ENCODE data around the gene UPK2. TPM values are rescaled to one million over a fixed set of nuclear protein-coding genes. Genes with fewer than 3 reads are reported as not detected.
A peak's percentile ranks its signal among the peaks of the same experiment; 100 is the strongest.

Gene UPK2
- total and polyA plus RNA-seq, 2 of the 13 experiments (the other 11 are each of a cell fraction or from before 2014, with no cell fraction given) = not detected

DNA sequence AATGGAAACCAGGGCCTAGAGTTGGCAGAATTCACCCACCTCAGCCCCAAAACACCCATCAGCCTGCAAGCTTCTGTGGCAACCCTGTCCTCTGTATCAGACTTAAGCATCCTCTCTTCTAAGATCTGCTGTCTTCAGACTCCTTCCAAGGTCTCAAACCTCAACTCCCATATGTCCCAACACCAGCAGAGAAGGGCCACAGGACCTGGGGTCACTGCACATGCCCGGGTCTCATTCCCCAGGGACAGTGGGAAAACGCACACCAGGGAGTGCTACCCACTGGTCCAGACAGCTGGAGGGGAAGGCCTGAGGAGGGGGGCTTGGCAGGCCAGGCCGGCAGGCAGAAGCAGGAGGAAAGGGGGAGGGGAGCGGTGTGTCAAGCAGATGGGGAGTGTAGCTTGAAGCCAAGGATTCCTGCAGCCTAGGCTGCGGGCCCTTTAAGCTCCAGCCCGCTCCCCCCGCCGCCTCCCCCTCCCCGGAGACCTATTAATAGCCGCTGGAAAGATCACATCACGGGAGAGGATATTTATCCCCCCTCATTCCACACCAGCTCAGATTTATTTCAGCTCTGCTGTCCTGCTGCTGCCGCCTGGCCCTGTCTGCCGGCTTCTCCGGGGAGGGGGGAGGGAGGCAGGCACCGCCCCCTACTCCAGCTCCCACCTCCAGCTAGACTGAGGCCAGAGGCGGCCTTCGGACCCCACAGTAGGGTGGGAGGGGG lies 47.0 kb upstream of the UPK2 start:
- intact Hi-C loops (cut with micrococcal nuclease; ENCODE audit: unreplicated experiment) (no loop called here), in situ Hi-C loops (cut with HindIII; ENCODE audit: extremely low pct_ligation_motif_present, low pct_unique_long_range_greater_than_20kb) (no loop called here)
- TF ChIP-seq, protein P1, sequence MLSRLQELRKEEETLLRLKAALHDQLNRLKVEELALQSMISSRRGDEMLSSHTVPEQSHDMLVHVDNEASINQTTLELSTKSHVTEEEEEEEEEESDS (CRISPR knock-in tag; IDR thresholded peaks at IDR 0.05; ENCODE audit: borderline replicate concordance) = no peak
- TF ChIP-seq, protein P2, sequence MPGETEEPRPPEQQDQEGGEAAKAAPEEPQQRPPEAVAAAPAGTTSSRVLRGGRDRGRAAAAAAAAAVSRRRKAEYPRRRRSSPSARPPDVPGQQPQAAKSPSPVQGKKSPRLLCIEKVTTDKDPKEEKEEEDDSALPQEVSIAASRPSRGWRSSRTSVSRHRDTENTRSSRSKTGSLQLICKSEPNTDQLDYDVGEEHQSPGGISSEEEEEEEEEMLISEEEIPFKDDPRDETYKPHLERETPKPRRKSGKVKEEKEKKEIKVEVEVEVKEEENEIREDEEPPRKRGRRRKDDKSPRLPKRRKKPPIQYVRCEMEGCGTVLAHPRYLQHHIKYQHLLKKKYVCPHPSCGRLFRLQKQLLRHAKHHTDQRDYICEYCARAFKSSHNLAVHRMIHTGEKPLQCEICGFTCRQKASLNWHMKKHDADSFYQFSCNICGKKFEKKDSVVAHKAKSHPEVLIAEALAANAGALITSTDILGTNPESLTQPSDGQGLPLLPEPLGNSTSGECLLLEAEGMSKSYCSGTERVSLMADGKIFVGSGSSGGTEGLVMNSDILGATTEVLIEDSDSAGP (CRISPR knock-in tag; IDR thresholded peaks at IDR 0.05; ENCODE audit: borderline replicate concordance) = peak; percentile 89
- TF ChIP-seq, protein P3, sequence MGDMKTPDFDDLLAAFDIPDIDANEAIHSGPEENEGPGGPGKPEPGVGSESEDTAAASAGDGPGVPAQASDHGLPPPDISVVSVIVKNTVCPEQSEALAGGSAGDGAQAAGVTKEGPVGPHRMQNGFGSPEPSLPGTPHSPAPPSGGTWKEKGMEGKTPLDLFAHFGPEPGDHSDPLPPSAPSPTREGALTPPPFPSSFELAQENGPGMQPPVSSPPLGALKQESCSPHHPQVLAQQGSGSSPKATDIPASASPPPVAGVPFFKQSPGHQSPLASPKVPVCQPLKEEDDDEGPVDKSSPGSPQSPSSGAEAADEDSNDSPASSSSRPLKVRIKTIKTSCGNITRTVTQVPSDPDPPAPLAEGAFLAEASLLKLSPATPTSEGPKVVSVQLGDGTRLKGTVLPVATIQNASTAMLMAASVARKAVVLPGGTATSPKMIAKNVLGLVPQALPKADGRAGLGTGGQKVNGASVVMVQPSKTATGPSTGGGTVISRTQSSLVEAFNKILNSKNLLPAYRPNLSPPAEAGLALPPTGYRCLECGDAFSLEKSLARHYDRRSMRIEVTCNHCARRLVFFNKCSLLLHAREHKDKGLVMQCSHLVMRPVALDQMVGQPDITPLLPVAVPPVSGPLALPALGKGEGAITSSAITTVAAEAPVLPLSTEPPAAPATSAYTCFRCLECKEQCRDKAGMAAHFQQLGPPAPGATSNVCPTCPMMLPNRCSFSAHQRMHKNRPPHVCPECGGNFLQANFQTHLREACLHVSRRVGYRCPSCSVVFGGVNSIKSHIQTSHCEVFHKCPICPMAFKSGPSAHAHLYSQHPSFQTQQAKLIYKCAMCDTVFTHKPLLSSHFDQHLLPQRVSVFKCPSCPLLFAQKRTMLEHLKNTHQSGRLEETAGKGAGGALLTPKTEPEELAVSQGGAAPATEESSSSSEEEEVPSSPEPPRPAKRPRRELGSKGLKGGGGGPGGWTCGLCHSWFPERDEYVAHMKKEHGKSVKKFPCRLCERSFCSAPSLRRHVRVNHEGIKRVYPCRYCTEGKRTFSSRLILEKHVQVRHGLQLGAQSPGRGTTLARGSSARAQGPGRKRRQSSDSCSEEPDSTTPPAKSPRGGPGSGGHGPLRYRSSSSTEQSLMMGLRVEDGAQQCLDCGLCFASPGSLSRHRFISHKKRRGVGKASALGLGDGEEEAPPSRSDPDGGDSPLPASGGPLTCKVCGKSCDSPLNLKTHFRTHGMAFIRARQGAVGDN (CRISPR knock-in tag; IDR thresholded peaks at IDR 0.05) = 0 out of 2 replicates have a peak, but pooled peaks have one; percentile 7
- TF ChIP-seq SRSF1 (optimal IDR thresholded peaks at IDR 0.05; ENCODE audit: low read depth, low read length) (peak; percentile 5), ZBTB20 (CRISPR knock-in tag; IDR thresholded peaks at IDR 0.05; ENCODE audit: borderline replicate concordance, low read depth) (no peak), ONECUT2 (CRISPR knock-in tag; IDR thresholded peaks at IDR 0.05) (no peak)
- TF ChIP-seq, protein P4, sequence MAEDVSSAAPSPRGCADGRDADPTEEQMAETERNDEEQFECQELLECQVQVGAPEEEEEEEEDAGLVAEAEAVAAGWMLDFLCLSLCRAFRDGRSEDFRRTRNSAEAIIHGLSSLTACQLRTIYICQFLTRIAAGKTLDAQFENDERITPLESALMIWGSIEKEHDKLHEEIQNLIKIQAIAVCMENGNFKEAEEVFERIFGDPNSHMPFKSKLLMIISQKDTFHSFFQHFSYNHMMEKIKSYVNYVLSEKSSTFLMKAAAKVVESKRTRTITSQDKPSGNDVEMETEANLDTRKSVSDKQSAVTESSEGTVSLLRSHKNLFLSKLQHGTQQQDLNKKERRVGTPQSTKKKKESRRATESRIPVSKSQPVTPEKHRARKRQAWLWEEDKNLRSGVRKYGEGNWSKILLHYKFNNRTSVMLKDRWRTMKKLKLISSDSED (CRISPR knock-in tag; IDR thresholded peaks at IDR 0.05) = no peak

More for the DNA sequence above, 47.0 kb upstream of the UPK2 start:
- ATAC-seq = no peak
- no peak overlapping the region; the same call in 1 of the 2 replicates for H3K9ac ChIP-seq (ENCODE audit: insufficient read depth, low read depth, low read length)
- DNase-seq (ENCODE audit: low spot score) = no peak
- H2AFZ ChIP-seq (ENCODE audit: low read length) = no peak overlapping the region
- peaks cover 2% of the 10 kb centered on the region for H3K79me2 ChIP-seq (ENCODE audit: insufficient read depth, low read length)
- peaks cover 61% of the 10 kb centered on the region for H3K4me1 ChIP-seq (ENCODE audit: insufficient read depth, low read length)
- no peaks in the 10 kb centered on the region for H3K9me3 ChIP-seq (ENCODE audit: low read length)
- FAIRE-seq = no peak
- peak overlapping the region; percentile 70 for H3K27ac ChIP-seq (ENCODE audit: extremely low read length, insufficient read depth, low read length)
- BruUV-seq (replicated peaks) = no TSS peak
- no peaks in the 10 kb centered on the region for H4K20me1 ChIP-seq (ENCODE audit: insufficient read depth, low read length)
- ChIA-PET POLR2A (interaction anchor here (0.6 to 1.4 kb wide), 6 partner anchors 23 to 219 kb away, joined by 3 to 4 read pairs (median 3); a partner anchor contains a TSS), CTCF (ENCODE audit: low intra/inter-chr PET ratio, low total read pairs) (interaction anchor here (1.1 to 9.1 kb wide), 2 partner anchors 18 to 47 kb away, joined by 3 to 188 read pairs; partner anchors contain the start of genes BCL9L and UPK2)
- peak overlapping the region; percentile 95 for H3K4me2 ChIP-seq (ENCODE audit: low read depth, low read length)
- H3K4me3 ChIP-seq (replicated peaks in 1 of 3; ENCODE audit: insufficient read depth in 1 of 3, low read depth in 2 of 3, low read length in 3 of 3) = peak overlapping the region; percentile 24 to 69 (median 52); a peak in 5 of 6 replicates
- no peaks in the 10 kb centered on the region; a peak in 1 of 5 replicates for H3K27me3 ChIP-seq (ENCODE audit: control insufficient read depth in 1 of 2, insufficient read depth in 2 of 2, low read length in 2 of 2)
- WGBS (ENCODE audit: low lambda C conversion rate) = 34% methylated on average over 7 of the region's 17 CpGs
- H3K36me3 ChIP-seq (replicated peaks in 1 of 2; ENCODE audit: control insufficient read depth in 1 of 2, insufficient read depth in 2 of 2, low read length in 2 of 2) = peaks cover 0 to 25% of the 10 kb centered on the region in 2 experiments; a peak in 1 of 5 replicates

Data from HepG2 (cell line).